Ovary (tissue), 9 donors: ENCODE measurements around the gene PNPT1. TPM values are rescaled to one million over a fixed set of nuclear protein-coding genes. Genes with fewer than 3 reads are reported as not detected.
"Not testable (repeated sequence)": the region's sequence is repeated elsewhere in the genome, so short reads cannot be mapped to it uniquely, and the experiment has no call there.

Source experiments
- DNase-seq, 5 donors: peaks; one replicate each; pipeline ENCODE4 v3.0.0-alpha.2; 2019 to 2020
- H3K27ac ChIP-seq, 2 donors: fragments of 200-600 bp; one replicate each; pipeline versions ENCODE4 v1.5.1 to v1.8.0; 2019 to 2022
- H3K27me3 ChIP-seq: fragments of 200-600 bp; one replicate; pipeline ENCODE4 v1.8.0; 2022
- H3K36me3 ChIP-seq: fragments of 200-600 bp; sonication (generic); one replicate; pipeline ENCODE4 v1.5.1; 2019
- H3K4me1 ChIP-seq: one replicate; pipeline ENCODE4 v1.8.1; 2013; ENCODE audit warnings: mild to moderate bottlenecking, moderate library complexity; ENCODE audit not compliant: insufficient read depth
- H3K4me3 ChIP-seq: fragments of 200-600 bp; sonication (generic); one replicate; pipeline ENCODE4 v1.5.1; 2017
- H3K9me3 ChIP-seq, 2 donors: fragments of 200-600 bp in 1 of 2; sonication (generic) in 1 of 2; one replicate each; pipeline versions ENCODE4 v1.5.1 to v1.8.1; 2013 to 2019; ENCODE audit warnings: mild to moderate bottlenecking in 1 of 2, moderate library complexity in 1 of 2
- CTCF ChIP-seq, 3 donors: fragments of 450-650 bp in 2 of 3; fragments of 200-600 bp in 1 of 3; IDR thresholded peaks; one replicate each; pipeline versions ENCODE4 v1.5.1 to v1.8.0; 2016 to 2022; ENCODE audit warnings: antibody characterized with exemption in 3 of 3, mild to moderate bottlenecking in 1 of 3
- EP300 ChIP-seq: sonication (generic); formaldehyde crosslinking; IDR thresholded peaks from one replicate; pipeline ENCODE4 v1.6.1; 2017; ENCODE audit warnings: antibody characterized with exemption
- POLR2A ChIP-seq: fragments of 450-650 bp; IDR thresholded peaks from one replicate; pipeline ENCODE4 v1.6.1; 2017; ENCODE audit warnings: antibody characterized with exemption, mild to moderate bottlenecking, moderate library complexity
- WGBS, 3 donors: extraction: QIAGEN DNeasy Blood & Tissue Kit in 1 of 3; methylation state at CpG; one replicate each; pipeline versions ENCODE4 v1.1.5 to v1.1.7; 2013 to 2017; 5-methylcytosine and 5-hydroxymethylcytosine counted together
- intact Hi-C, 4 donors: fragments of 100-400 bp; cut with DNase I; formaldehyde crosslinking; loops; one replicate each; pipeline versions ENCODE4 v1.11.0 to v1.15.1; 2022 to 2023
- polyA plus RNA-seq, 2 donors: library from polyadenylated mRNA; stranded (reverse); fragments of 200-250 nt in 1 of 2; fragments of 350-450 nt in 1 of 2; fragmentation: Illumina TruSeq in 1 of 2; extraction: RNeasy Lipid Tissue Mini Kit (QIAGEN cat#74804) in 1 of 2; gene quantifications; one replicate each; pipeline ENCODE4 v1.2.3, GENCODE V29; 2013 to 2014
- total RNA-seq, 7 donors: library from RNA; depleted of rRNA in 2 of 7; stranded (reverse); fragments of >200 nt in 2 of 7; fragmentation: NEBNext Ultra II Directional in 3 of 7; extraction: Animal tissue kit (Norgen Biotek cat#: 25700) in 3 of 7; gene quantifications; one replicate each; pipeline versions ENCODE4 v1.1.0 to v1.2.4, GENCODE V29; 2016 to 2023
- donor health status: DM: no; HTN: no; CAD: no; lungs with moderate emphysema.
- donor health status: DM: no; HTN: no; CAD: no.
- donor health status: Bipolar disorder and iron deficiency.
- donor health status: DM: yes; HTN: yes; CAD: no.
- donor health status: DM: no; HTN: no; CAD: no.
- donor health status: DM: yes; HTN: yes; CAD: no.

The PNPT1 gene
- total and polyA plus RNA-seq, 9 donors: 6.1 to 19.2 (median 17.0) TPM

GRCh38 chr2:55598056-55598795 lies 95.4 kb downstream of the PNPT1 start:
- H3K36me3 ChIP-seq: no peaks in the 10 kb centered on the region
- H3K9me3 ChIP-seq: no peaks in the 10 kb centered on the region
- intact Hi-C loops: no loop called here
- no peak overlapping the region for H3K4me3 ChIP-seq
- TF ChIP-seq CTCF (IDR thresholded peaks at IDR 0.05) (no peak), POLR2A (no peak), EP300 (no peak)
- WGBS, 3 donors: 91% methylated on average over 11 of the region's 11 CpGs
- DNase-seq: no peak
- H3K27me3 ChIP-seq: no peaks in the 10 kb centered on the region
- peaks cover 2% of the 10 kb centered on the region for H3K4me1 ChIP-seq
- no peak overlapping the region for H3K27ac ChIP-seq

GRCh38 chr2:55596795-55597194 lies 96.8 kb downstream of the PNPT1 start:
- H3K27me3 ChIP-seq, H3K27ac ChIP-seq, DNase-seq, H3K36me3 ChIP-seq, H3K4me3 ChIP-seq, H3K4me1 ChIP-seq, intact Hi-C loops, H3K9me3 ChIP-seq: not testable (repeated sequence)
- 96 to 99% (median 97%) methylated on average over 6 of the region's 6 CpGs for WGBS, 3 donors

- intact Hi-C loops: no loop called here
- Histone ChIP-seq H3K4me1 (peaks cover 2% of the 10 kb centered on the region), H3K36me3 (no peaks in the 10 kb centered on the region), H3K27me3 (no peaks in the 10 kb centered on the region), H3K4me3 (no peak overlapping the region), H3K9me3 (no peaks in the 10 kb centered on the region), H3K27ac (no peak overlapping the region)
- no peak for DNase-seq
- TF ChIP-seq CTCF (IDR thresholded peaks at IDR 0.05) (no peak), POLR2A (no peak), EP300 (no peak)
These were observed 98.1 kb downstream of the PNPT1 start for GRCh38 chr2:55595536-55595935.

- Histone ChIP-seq H3K4me1 (peaks cover 2% of the 10 kb centered on the region), H3K27ac (no peak overlapping the region), H3K36me3 (no peaks in the 10 kb centered on the region), H3K9me3 (no peaks in the 10 kb centered on the region), H3K4me3 (no peak overlapping the region), H3K27me3 (no peaks in the 10 kb centered on the region)
- DNase-seq: no peak
- intact Hi-C loops: no loop called here
- WGBS, 3 donors: 14 to 16% (median 16%) methylated on average over 1 of the region's 1 CpG
- no peak for TF ChIP-seq EP300
- TF ChIP-seq POLR2A: no peak
- TF ChIP-seq CTCF (IDR thresholded peaks at IDR 0.05): no peak
These were observed 101.5 kb downstream of the PNPT1 start for GRCh38 chr2:55592130-55592529.

- no peak overlapping the region for H3K4me3 ChIP-seq
- H3K4me1 ChIP-seq: peaks cover 2% of the 10 kb centered on the region
- intact Hi-C loops: no loop called here
- no peaks in the 10 kb centered on the region for H3K27me3 ChIP-seq
- DNase-seq: no peak
- H3K36me3 ChIP-seq: no peaks in the 10 kb centered on the region
- H3K27ac ChIP-seq: no peak overlapping the region
- WGBS, 3 donors: 78 to 81% (median 78%) methylated on average over 7 of the region's 7 CpGs
- no peak for TF ChIP-seq POLR2A
- no peak for TF ChIP-seq CTCF (IDR thresholded peaks at IDR 0.05)
- TF ChIP-seq EP300: no peak
- no peaks in the 10 kb centered on the region for H3K9me3 ChIP-seq
These were observed 102.7 kb downstream of the PNPT1 start for GRCh38 chr2:55590810-55591440.
